Progenitor cell of endocrine pancreas (in vitro differentiated cells): Measurements from ENCODE around the gene SIDT2. TPM values are rescaled to one million over a fixed set of nuclear protein-coding genes. Genes with fewer than 3 reads are reported as not detected.

ENCODE experiments used
- DNase-seq: peaks from one replicate; pipeline ENCODE4 v3.0.0; 2021; ENCODE audit warnings: low spot score; ENCODE audit not compliant: unreplicated experiment
- H3K27ac Mint-ChIP-seq: 2 replicates; pipeline ENCODE4 v1.8.0; 2021; ENCODE audit warnings: mild to moderate bottlenecking, moderate library complexity, mixed read lengths
- H3K27me3 Mint-ChIP-seq: 2 replicates; pipeline ENCODE4 v1.8.0; 2021; ENCODE audit warnings: mixed read lengths
- H3K36me3 Mint-ChIP-seq: 2 replicates; pipeline ENCODE4 v1.8.0; 2022; ENCODE audit warnings: mixed read lengths; ENCODE audit not compliant: insufficient read depth
- H3K4me1 Mint-ChIP-seq: 2 replicates; pipeline ENCODE4 v1.8.0; 2021; ENCODE audit warnings: low read depth, mixed read lengths
- H3K4me3 Mint-ChIP-seq: 2 replicates; pipeline ENCODE4 v1.8.0; 2021; ENCODE audit warnings: low read depth, mild to moderate bottlenecking, moderate library complexity, mixed read lengths
- H3K9me3 Mint-ChIP-seq: 2 replicates; pipeline ENCODE4 v1.8.0; 2021; ENCODE audit warnings: low read depth, mixed read lengths
- total RNA-seq: library from RNA; stranded (reverse); gene quantifications from 2 replicates; pipeline ENCODE4 v1.2.1, GENCODE V29; 2021
- TF ChIP-seq, protein P1 (sequence below): fragments of 200-600 bp; sonication (generic); IDR thresholded peaks from one replicate; pipeline ENCODE4 v1.5.0; 2021; ENCODE audit warnings: antibody characterized with exemption, mild to moderate bottlenecking; ENCODE audit not compliant: unreplicated experiment

Gene SIDT2
- total RNA-seq, 1 donor from 2014 or later, result 44.7 TPM

DNA sequence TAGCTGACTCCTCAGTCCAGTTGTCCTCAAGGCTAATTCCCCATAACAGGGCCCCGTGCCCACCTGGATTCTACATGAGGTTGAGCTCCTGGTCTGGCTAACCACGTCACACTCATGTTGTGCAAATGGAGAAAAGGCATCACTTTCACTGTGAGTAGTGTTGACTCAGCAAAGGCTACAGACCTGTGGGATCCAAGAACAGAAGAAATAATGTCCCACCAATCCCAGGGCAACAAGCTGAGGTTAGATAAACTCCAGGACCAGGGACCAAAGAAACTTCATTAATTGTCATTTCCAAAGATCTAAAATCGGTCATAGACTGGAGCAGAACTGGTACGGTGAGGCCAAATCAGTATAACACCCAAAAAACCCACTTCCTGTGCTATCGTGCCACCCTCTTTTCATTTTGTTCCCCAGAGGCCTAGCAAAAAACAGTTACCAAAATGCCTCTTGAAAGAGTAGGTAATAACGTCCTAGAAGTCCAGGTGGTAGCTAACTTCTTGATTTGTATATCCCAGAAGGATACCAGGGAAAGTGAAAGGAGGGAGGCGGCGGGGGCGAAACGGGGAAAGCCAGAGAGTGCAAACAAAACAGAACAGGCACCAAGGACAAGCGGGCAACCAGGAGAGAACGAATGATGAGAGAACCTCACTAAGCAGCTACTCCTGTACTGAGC is 51.9 kb downstream of the SIDT2 start:
- Mint-ChIP-seq H3K4me3 (peak overlapping the region; percentile 99), H3K9me3 (no peaks in the 10 kb centered on the region), H3K36me3 (peaks cover 8% of the 10 kb centered on the region), H3K27ac (peak overlapping the region; percentile 24), H3K27me3 (no peaks in the 10 kb centered on the region), H3K4me1 (peaks cover 20% of the 10 kb centered on the region)
- DNase-seq, result no peak
- TF ChIP-seq, protein P1, sequence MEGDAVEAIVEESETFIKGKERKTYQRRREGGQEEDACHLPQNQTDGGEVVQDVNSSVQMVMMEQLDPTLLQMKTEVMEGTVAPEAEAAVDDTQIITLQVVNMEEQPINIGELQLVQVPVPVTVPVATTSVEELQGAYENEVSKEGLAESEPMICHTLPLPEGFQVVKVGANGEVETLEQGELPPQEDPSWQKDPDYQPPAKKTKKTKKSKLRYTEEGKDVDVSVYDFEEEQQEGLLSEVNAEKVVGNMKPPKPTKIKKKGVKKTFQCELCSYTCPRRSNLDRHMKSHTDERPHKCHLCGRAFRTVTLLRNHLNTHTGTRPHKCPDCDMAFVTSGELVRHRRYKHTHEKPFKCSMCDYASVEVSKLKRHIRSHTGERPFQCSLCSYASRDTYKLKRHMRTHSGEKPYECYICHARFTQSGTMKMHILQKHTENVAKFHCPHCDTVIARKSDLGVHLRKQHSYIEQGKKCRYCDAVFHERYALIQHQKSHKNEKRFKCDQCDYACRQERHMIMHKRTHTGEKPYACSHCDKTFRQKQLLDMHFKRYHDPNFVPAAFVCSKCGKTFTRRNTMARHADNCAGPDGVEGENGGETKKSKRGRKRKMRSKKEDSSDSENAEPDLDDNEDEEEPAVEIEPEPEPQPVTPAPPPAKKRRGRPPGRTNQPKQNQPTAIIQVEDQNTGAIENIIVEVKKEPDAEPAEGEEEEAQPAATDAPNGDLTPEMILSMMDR, result no peak

DNA sequence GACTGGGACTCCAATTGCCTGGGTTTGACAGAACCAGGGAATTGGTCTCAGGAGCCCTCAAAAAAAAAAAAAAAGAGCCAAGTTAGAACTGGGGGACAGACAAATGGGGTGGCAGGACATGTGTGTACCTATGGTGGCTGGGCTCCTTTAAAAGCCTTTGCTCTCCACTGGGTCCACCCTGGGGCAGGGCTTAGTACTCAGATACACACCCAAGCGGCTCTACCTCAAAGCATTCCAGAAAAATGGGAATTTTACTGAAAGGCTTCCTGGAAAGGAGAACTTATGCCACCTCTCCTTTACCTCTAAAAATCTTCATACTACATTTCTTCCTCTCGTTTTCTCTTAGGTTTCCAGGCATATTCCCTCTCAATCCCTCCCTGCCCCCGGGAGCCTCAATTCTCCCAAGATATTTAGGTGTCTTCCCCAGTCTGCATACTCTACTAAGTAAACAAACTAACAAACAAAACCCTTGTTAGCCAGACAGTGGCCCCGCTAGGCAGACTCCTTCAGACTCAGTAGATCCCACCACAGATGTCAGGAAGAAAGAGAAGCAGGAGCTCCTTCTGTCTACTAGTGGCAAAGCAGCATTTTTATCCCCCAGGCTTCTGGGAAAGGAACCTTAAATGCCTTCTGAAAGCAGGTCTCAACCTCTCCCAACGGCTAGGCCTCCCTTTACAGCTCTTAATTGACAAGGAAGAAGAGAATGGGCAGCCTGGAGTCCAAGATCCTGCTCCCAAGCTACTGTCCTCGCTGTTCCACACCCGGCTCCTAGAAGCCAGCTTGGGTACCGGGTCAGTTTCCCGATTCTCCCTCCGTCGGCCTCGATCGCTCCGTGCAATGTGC is 52.7 kb downstream of the SIDT2 start:
- H3K27ac Mint-ChIP-seq, result peak overlapping the region; percentile 71
- no peak for DNase-seq
- no peaks in the 10 kb centered on the region for H3K9me3 Mint-ChIP-seq
- H3K27me3 Mint-ChIP-seq, result no peaks in the 10 kb centered on the region
- TF ChIP-seq, protein P1, result no peak
- H3K4me3 Mint-ChIP-seq, result peak overlapping the region; percentile 99
- H3K4me1 Mint-ChIP-seq, result peaks cover 20% of the 10 kb centered on the region
- peaks cover 8% of the 10 kb centered on the region for H3K36me3 Mint-ChIP-seq

DNA sequence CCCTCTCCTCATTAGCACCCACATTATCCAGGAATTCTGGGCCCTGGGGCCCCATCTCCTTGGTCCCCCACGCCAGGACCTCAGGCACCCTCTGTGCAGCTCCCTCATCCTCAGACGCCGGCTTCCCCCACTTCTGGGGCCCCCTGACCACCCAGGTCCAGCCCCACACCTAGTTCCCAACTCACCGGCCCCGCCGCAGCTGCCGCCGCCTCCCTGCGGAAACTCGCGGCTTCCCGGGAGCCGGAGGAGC is 53.2 kb downstream of the SIDT2 start, which contains the start of gene PCSK7:
Gene PCSK7, minus strand, starts transcription at position 232 of the 250 bp plus-strand sequence. CDS start 2,229 bp downstream, outside the sequence.
- TF ChIP-seq, protein P1, result no peak
- Mint-ChIP-seq H3K4me3 (peak within 1 kb of the TSS; percentile 99), H3K27me3 (no peaks in the 10 kb centered on the region), H3K9me3 (no peaks in the 10 kb centered on the region), H3K4me1 (peaks cover 20% of the 10 kb centered on the region), H3K27ac (peak within 1 kb of the TSS; percentile 98), H3K36me3 (peaks cover 5% of the 10 kb centered on the region)
- no peak for DNase-seq

DNA sequence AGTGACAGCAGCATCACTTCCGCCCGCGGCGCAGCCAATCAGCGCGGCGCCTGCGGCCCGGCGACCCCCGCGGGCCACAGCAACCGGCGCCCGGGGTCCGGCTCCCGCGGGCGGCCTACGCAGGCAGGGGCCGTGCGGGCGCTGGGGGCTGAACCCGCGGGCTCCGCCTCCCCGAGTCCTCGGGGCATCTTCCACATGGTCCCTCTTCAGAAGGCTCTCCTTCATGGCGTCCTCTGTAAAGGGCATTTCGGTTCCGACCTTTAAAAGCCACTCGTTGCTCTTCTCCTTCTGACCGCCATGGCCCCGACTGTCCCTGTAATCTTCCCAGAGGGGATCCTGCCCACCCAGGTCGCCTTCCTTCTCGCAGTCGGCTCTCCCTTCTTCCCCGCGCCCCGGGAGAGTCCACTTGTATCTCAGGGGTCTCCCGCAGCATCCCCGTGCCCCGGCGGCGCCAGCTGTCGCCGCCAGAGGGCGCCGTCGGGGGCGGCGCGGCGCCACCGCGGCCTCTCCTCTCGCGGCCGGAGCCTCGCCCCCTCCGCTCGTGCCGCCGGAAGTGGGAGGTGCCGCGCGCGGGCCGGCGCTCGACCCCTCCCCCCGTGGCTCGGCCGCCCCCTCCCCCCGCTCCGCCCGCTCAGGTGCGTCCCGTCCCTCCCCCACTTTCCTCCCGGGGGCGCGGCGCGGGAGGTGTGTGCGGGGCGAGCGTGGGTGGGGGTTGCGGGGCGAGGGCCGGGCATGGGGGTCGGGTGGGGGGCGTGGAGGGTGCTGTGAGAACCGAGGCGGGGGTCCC is 53.7 kb downstream of the SIDT2 start, which contains the start of gene RNF214:
Gene RNF214, plus strand, starts transcription at position 580 of the 787 bp plus-strand sequence. CDS start 1,602 bp downstream, outside the sequence.
- TF ChIP-seq, protein P1, result peak; percentile 96
- Mint-ChIP-seq H3K4me1 (peaks cover 20% of the 10 kb centered on the region), H3K4me3 (peak within 1 kb of the TSS; percentile 99), H3K36me3 (peaks cover 6% of the 10 kb centered on the region), H3K9me3 (no peaks in the 10 kb centered on the region), H3K27ac (peak within 1 kb of the TSS; percentile 98), H3K27me3 (no peaks in the 10 kb centered on the region)
- peak; percentile 77 for DNase-seq

DNA sequence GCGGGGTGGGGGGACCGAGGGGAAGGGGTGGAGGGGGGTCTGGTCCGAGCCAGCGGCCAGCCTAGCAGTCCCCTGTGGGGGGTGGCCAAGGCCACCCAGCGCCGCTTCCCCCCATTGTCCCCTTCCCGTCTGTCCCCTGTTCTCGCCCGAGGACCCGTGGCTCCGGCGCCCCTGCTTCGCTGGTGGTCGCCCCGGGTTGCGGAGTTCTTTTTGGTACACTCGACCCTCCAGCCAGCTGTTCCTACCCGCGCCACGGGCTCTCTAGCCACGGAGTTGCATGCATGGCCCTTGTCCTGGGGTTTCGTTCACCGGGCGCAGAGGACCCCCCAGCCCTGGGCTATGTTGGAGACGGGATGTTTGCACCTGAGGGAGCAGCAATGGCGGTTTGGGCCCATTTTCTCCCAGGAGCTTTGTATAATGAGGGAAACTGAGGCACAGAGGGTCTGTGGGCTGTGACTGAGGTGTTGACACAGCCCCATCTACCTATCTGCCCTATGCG is 54.4 kb downstream of the SIDT2 start:
- Mint-ChIP-seq H3K27ac (peak overlapping the region; percentile 92), H3K4me1 (peaks cover 20% of the 10 kb centered on the region), H3K4me3 (peak overlapping the region; percentile 88), H3K36me3 (peaks cover 6% of the 10 kb centered on the region), H3K9me3 (no peaks in the 10 kb centered on the region), H3K27me3 (no peaks in the 10 kb centered on the region)
- peak; percentile 35 for DNase-seq
- TF ChIP-seq, protein P1, result no peak
